OCI-LY1 (cell line): ENCODE results near the gene MCHR1.

Experiments
- H2AFZ ChIP-seq: fragments of 200-600 bp; sonication (generic), shearing (Covaris generic); 2 replicates; pipeline ENCODE4 v1.6.0; 2014; ENCODE audit warnings: antibody characterized with exemption, mild to moderate bottlenecking, low read length
- H3F3A ChIP-seq: fragments of 200-600 bp; sonication (generic), shearing (Covaris generic); 2 replicates; pipeline ENCODE4 v1.6.0; 2014; ENCODE audit warnings: mild to moderate bottlenecking, antibody characterized with exemption, low read length, moderate library complexity; ENCODE audit not compliant: insufficient read depth
- H3K27ac ChIP-seq: fragments of 200-600 bp; sonication (generic); 2 replicates; pipeline ENCODE4 v1.5.1; 2014; ENCODE audit warnings: low read length, mixed run types, mild to moderate bottlenecking, low read depth; ENCODE audit not compliant: poor library complexity, severe bottlenecking
- H3K27me3 ChIP-seq: fragments of 200-600 bp; sonication (generic); 2 replicates; pipeline ENCODE4 v1.6.0; 2014; ENCODE audit warnings: antibody characterized with exemption, mild to moderate bottlenecking, low read length, moderate library complexity; ENCODE audit not compliant: insufficient read depth
- H3K36me3 ChIP-seq: fragments of 200-600 bp; sonication (generic); 2 replicates; pipeline ENCODE4 v1.6.1; 2014; ENCODE audit warnings: mild to moderate bottlenecking, antibody characterized with exemption, low read length, moderate library complexity, mixed read lengths; ENCODE audit not compliant: insufficient read depth
- H3K4me1 ChIP-seq: fragments of 200-600 bp; sonication (generic); 2 replicates; pipeline ENCODE4 v1.5.1; 2014; ENCODE audit warnings: mild to moderate bottlenecking, low read length, moderate library complexity; ENCODE audit not compliant: insufficient read depth, severe bottlenecking
- H3K4me2 ChIP-seq: fragments of 200-600 bp; sonication (generic), shearing (Covaris generic); 2 replicates; pipeline ENCODE4 v1.6.1; 2014; ENCODE audit warnings: low read length
- H3K4me3 ChIP-seq: fragments of 200-600 bp; sonication (generic); 2 replicates; pipeline ENCODE4 v1.5.1; 2014; ENCODE audit warnings: low read length, low read depth, mild to moderate bottlenecking, mixed read lengths; ENCODE audit not compliant: poor library complexity, severe bottlenecking
- H3K79me2 ChIP-seq: fragments of 200-600 bp; shearing (Covaris generic); 2 replicates; pipeline ENCODE4 v1.6.1; 2016; ENCODE audit warnings: mixed run types, low read length, mixed read lengths; ENCODE audit not compliant: insufficient read depth
- H3K9ac ChIP-seq: fragments of 200-600 bp; sonication (generic), shearing (Covaris generic); 2 replicates; pipeline ENCODE4 v1.6.1; 2014; ENCODE audit warnings: mild to moderate bottlenecking, low read length, mixed read lengths
- H3K9me2 ChIP-seq: fragments of 200-600 bp; sonication (generic), shearing (Covaris generic); 2 replicates; pipeline ENCODE4 v1.6.1; 2014; ENCODE audit warnings: low read depth, mild to moderate bottlenecking, low read length, mixed read lengths
- H3K9me3 ChIP-seq: fragments of 200-600 bp; shearing (Covaris generic); 2 replicates; pipeline ENCODE4 v1.6.1; 2014; ENCODE audit warnings: low read length, mixed read lengths
- H4K20me1 ChIP-seq: fragments of 200-600 bp; sonication (generic), shearing (Covaris generic); 2 replicates; pipeline ENCODE4 v1.6.0; 2016; ENCODE audit warnings: mild to moderate bottlenecking, low read length; ENCODE audit not compliant: insufficient read depth
- CTCF ChIP-seq: fragments of 200-600 bp; sonication (generic), shearing (Covaris generic); IDR thresholded peaks from 2 replicates; pipeline ENCODE4 v1.5.1; 2017; ENCODE audit warnings: mild to moderate bottlenecking, antibody characterized with exemption, low read length, moderate library complexity, mixed read lengths
- EZH2 ChIP-seq: fragments of 200-600 bp; sonication (generic), shearing (Covaris generic); IDR thresholded peaks from 2 replicates; pipeline ENCODE4 v1.8.0; 2017; ENCODE audit warnings: borderline replicate concordance, mixed run types, mild to moderate bottlenecking, antibody characterized with exemption, low read length, moderate library complexity, mixed read lengths

Gene MCHR1

GRCh38 chr22:40679249-40679963, at the start of gene MCHR1:
Gene MCHR1, plus strand, starts transcription at chr22:40679484. Its CDS starts 169 bp downstream, at chr22:40679653.
- Histone ChIP-seq H2AFZ (no peak within 1 kb of the TSS), H3K36me3 (no peaks in the 10 kb centered on the region), H3K79me2 (no peaks in the 10 kb centered on the region), H3K4me1 (no peaks in the 10 kb centered on the region), H4K20me1 (no peaks in the 10 kb centered on the region), H3K27me3 (no peaks in the 10 kb centered on the region), H3K9me3 (no peaks in the 10 kb centered on the region), H3K4me3 (no peak within 1 kb of the TSS), H3K9me2 (no peaks in the 10 kb centered on the region), H3F3A (no peaks in the 10 kb centered on the region), H3K4me2 (no peak within 1 kb of the TSS), H3K27ac (no peak within 1 kb of the TSS), H3K9ac (no peak within 1 kb of the TSS)
- TF ChIP-seq CTCF (no peak), EZH2 (no peak)

GRCh38 chr22:40631925-40632324, 47.4 kb upstream of the MCHR1 start:
- Histone ChIP-seq H3K9ac (no peak overlapping the region), H3K27ac (no peak overlapping the region), H3K79me2 (peaks cover 73% of the 10 kb centered on the region), H3K36me3 (no peaks in the 10 kb centered on the region), H2AFZ (no peak overlapping the region), H3K4me1 (peaks cover 37% of the 10 kb centered on the region), H3F3A (no peaks in the 10 kb centered on the region), H3K27me3 (no peaks in the 10 kb centered on the region), H3K9me3 (no peaks in the 10 kb centered on the region), H3K9me2 (no peaks in the 10 kb centered on the region), H4K20me1 (no peaks in the 10 kb centered on the region), H3K4me3 (no peak overlapping the region), H3K4me2 (no peak overlapping the region)
- TF ChIP-seq CTCF (no peak), EZH2 (no peak)

- Histone ChIP-seq H3K4me3 (no peak overlapping the region), H3K36me3 (no peaks in the 10 kb centered on the region), H3K27ac (no peak overlapping the region), H3K4me2 (no peak overlapping the region), H3K9me3 (no peaks in the 10 kb centered on the region), H3K9me2 (no peaks in the 10 kb centered on the region), H3K27me3 (no peaks in the 10 kb centered on the region), H4K20me1 (no peaks in the 10 kb centered on the region), H3K4me1 (peaks cover 31% of the 10 kb centered on the region), H3K79me2 (peaks cover 62% of the 10 kb centered on the region), H3K9ac (no peak overlapping the region), H2AFZ (no peak overlapping the region), H3F3A (no peaks in the 10 kb centered on the region)
- TF ChIP-seq EZH2 (no peak), CTCF (no peak)
These were observed 46.2 kb upstream of the MCHR1 start for GRCh38 chr22:40633036-40633435.
